WI38 (cell line): ENCODE measurements around the gene ACIN1.
A peak's percentile ranks its signal among the peaks of the same experiment; 100 is the strongest.

Source experiments
- H3K4me3 ChIP-seq: 2 replicates; pipeline ENCODE4 v1.5.1; 2011; ENCODE audit warnings: low read depth, mild to moderate bottlenecking, control low read depth, low read length
- CTCF ChIP-seq: IDR thresholded peaks from 2 replicates; pipeline ENCODE4 v1.5.1; 2012; ENCODE audit warnings: low read depth, mild to moderate bottlenecking, control low read depth, low read length

The ACIN1 gene

DNA sequence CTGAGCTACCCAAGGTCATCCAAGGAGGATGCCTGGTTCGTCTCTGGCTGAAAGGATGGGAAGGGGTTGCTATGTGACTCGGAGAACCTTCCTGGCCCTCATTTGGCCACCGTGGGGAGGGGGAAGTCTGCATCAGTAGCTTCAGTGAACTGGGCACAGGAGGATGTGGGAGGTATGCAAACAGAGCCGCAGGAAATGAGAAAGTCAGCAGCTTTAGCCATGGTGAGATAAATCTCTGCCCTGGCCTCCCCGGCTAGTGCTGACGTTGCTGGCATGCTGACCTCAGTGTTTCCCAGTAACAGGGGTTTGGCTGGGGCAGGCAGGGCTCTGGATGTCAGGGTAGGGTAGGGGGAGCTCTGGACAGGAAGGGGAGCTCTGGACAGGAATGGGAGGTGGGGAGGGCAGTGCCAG lies 26.4 kb upstream of the ACIN1 start:
- H3K4me3 ChIP-seq: no peak overlapping the region
- TF ChIP-seq CTCF: no peak

GRCh38 chr14:23120541-23121251 lies 25.8 kb upstream of the ACIN1 start:
- peak; percentile 100 for TF ChIP-seq CTCF
- H3K4me3 ChIP-seq: no peak overlapping the region

DNA sequence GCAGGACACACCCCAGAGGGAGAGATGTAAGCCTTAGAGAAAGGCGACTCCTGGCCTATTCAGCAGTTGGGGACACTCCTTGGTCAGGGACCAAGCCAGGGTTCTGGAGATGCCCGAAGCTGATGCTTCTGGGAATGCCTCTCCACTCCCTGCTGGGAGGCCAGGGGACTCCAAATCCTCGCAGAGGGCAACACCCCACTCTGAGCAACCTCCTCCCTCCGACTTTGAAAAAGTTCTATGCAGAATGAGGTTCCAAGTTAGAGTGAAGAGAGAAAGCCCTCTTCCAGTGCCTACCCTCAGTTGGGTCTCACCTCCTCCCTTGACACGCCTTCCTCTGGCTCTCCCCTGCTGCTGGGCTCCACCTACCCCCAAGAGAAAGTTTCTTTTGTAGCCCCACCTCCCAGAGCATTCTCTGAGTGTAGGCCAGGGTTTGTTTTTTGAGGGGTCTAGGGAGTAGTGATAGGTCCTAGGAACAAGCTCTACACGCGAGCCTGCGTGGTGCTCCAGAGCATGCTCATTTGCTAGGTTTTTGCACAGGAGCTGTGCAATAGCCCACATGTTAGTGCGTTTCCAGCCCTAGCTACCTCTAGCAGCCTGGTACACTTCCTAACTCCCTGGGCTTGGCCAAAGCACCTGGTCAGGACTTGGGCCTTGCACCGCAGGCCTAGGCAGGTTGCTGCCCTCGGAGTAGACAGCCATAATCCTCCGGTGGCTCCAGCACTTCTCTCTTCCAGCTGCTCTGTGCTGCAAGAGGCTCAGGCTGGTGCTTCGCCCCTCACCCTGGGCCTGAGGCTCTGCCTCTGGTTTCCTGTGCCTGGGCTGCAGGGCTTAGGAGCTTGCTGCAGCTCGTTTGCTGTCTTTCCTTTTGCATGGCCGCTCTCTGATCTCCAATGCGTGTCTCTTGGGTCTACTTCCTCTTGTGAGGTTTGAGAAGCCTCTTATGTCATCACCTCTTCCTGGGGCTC lies 24.7 kb upstream of the ACIN1 start:
- H3K4me3 ChIP-seq: no peak overlapping the region

DNA sequence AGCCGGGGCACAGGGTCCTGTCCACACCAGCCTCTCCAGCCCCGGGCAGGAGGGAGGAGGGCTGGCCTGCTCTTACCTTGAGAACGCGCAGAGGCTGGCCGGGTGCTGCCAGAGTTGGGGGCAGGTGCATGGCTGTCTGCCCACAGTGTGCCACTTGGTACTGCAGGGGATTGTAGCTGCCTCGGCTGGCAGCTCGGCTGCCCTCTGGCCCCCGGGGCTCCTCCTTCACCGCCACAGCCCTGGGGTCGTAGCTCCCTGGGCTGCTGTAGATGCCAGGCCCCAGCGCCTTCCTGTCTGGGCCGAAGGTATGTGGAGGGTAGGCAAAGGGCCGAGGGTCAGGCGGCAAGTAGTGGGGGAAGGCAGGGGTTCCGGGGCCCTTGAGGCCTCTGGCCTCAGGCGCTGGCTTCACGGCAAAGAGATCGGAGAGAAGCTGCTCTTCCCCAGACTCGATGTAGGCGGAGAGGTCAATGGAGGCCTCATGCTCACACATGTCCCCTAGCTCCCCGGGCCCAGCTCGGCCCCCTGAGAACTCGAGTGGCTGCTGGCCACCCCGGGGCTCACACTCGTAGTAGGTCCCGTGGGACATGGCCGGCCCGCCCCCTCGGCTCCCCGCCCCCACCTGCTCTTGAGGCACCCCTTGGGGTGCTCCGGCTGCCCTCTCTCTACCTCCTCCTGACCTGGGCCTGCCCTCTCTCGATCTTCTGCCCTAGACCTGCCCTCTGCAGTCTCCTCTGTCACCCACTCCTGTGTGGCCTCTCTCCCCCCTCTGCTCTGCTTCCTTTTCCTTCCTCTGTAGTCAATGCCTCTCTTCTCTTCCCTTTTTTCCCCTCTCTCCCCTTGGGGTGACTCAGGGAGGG lies 23.8 kb upstream of the ACIN1 start, which contains the start of gene CEBPE:
Gene CEBPE, minus strand, starts transcription at position 750 of the 857 bp plus-strand sequence. Its CDS starts 164 bp downstream, at position 586.
- TF ChIP-seq CTCF: no peak
- no peak within 1 kb of the TSS for H3K4me3 ChIP-seq

More for the DNA sequence above, 24.7 kb upstream of the ACIN1 start:
- no peak for TF ChIP-seq CTCF

GRCh38 chr14:23117371-23118020 lies 22.6 kb upstream of the ACIN1 start:
- no peak for TF ChIP-seq CTCF

DNA sequence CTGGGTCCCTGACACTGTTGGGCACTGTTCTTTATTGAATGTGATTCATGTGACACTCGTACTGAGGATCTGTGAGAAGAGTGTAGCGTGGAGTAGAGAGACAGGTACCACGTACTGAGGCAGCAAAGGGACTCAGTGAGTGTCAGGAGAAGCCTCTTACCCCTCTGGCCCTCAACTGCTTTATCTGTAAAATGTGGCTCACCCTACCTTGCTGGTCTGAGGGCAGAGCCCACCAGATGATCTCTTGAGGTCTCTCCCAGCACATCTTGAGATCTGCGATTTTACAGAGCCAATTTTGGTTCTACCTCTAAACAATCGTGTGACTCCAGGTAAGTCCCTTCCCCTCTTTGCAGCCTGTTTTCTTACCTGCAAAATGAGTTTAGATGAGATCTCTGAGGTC lies 21.0 kb upstream of the ACIN1 start:
- H3K4me3 ChIP-seq: no peak overlapping the region
- TF ChIP-seq CTCF: no peak

More at GRCh38 chr14:23117371-23118020, 22.6 kb upstream of the ACIN1 start:
- H3K4me3 ChIP-seq: no peak overlapping the region
